ENCODE measurements around the gene WDSUB1. TPM values are rescaled to one million over a fixed set of nuclear protein-coding genes. Genes with fewer than 3 reads are reported as not detected.

WDSUB1 gene
- 1 to 10 TPM; 2.6 to 5.9 TPM for total RNA-seq

- DNase-seq: peak; percentile 68 to 86 (median 81)
- H3K4me3 ChIP-seq: peak within 1 kb of the TSS; percentile 21 to 71
- peak within 1 kb of the TSS; percentile 80 to 98 (median 92) for H3K27ac ChIP-seq
- ATAC-seq: peak; percentile 40
- no peak for TF ChIP-seq CTCF (IDR thresholded peaks at IDR 0.05)
- peak in 2 of 3 donors; percentile 28 to 41 for TF ChIP-seq POLR2A (IDR thresholded peaks at IDR 0.05)
- peaks cover 31% of the 10 kb centered on the region for H3K4me1 ChIP-seq
- intact Hi-C loops (cut with DNase I): no loop called here
- 0 to 1% methylated on average over 8 to 64 of the region's 64 CpGs for WGBS, 2 donors
- no peaks in the 10 kb centered on the region for H3K9me3 ChIP-seq
- H3K36me3 ChIP-seq (replicated peaks in 1 of 2; ENCODE audit: insufficient read depth in 1 of 2, low read depth in 2 of 2): no peaks in the 10 kb centered on the region
- no peaks in the 10 kb centered on the region for H3K27me3 ChIP-seq
Measured at GRCh38 chr2:159285929-159286708, at the start of gene WDSUB1. TSS of gene WDSUB1 (minus strand) at chr2:159286703. CDS start at chr2:159283069, 3,634 bp downstream.

- WGBS, 2 donors: 92 to 95% methylated on average over 5 of the region's 5 CpGs
- TF ChIP-seq CTCF (IDR thresholded peaks at IDR 0.05) (no peak), POLR2A (IDR thresholded peaks at IDR 0.05) (no peak)
- Histone ChIP-seq H3K36me3 (replicated peaks in 1 of 2; ENCODE audit: insufficient read depth in 1 of 2, low read depth in 2 of 2) (peaks cover 6 to 15% of the 10 kb centered on the region in 2 donors), H3K4me1 (no peaks in the 10 kb centered on the region), H3K9me3 (no peaks in the 10 kb centered on the region), H3K27me3 (no peaks in the 10 kb centered on the region), H3K27ac (no peak overlapping the region), H3K4me3 (no peak overlapping the region)
- intact Hi-C loops (cut with DNase I): no loop called here
- no peak for DNase-seq
- no peak for ATAC-seq
Measured at GRCh38 chr2:159326569-159327255, 40.2 kb upstream of the WDSUB1 start.

GRCh38 chr2:159322419-159322818, 35.9 kb upstream of the WDSUB1 start:
- Histone ChIP-seq H3K36me3 (replicated peaks in 1 of 2; ENCODE audit: insufficient read depth in 1 of 2, low read depth in 2 of 2) (peaks cover 3 to 6% of the 10 kb centered on the region in 2 donors), H3K27ac (no peak overlapping the region)
- no peak for TF ChIP-seq CTCF (IDR thresholded peaks at IDR 0.05)
- no peak for TF ChIP-seq POLR2A (IDR thresholded peaks at IDR 0.05)

GRCh38 chr2:159317392-159318088, 31.0 kb upstream of the WDSUB1 start:
- no peak for TF ChIP-seq CTCF (IDR thresholded peaks at IDR 0.05)
- TF ChIP-seq POLR2A (IDR thresholded peaks at IDR 0.05): no peak

More at GRCh38 chr2:159322419-159322818, 35.9 kb upstream of the WDSUB1 start:
- H3K4me3 ChIP-seq: no peak overlapping the region
- ATAC-seq: no peak
- intact Hi-C loops (cut with DNase I): no loop called here
- H3K27me3 ChIP-seq: no peaks in the 10 kb centered on the region
- no peaks in the 10 kb centered on the region for H3K4me1 ChIP-seq
- H3K9me3 ChIP-seq: no peaks in the 10 kb centered on the region
- no peak for DNase-seq

More at GRCh38 chr2:159317392-159318088, 31.0 kb upstream of the WDSUB1 start:
- Histone ChIP-seq H3K9me3 (no peaks in the 10 kb centered on the region), H3K27me3 (no peaks in the 10 kb centered on the region), H3K4me1 (no peaks in the 10 kb centered on the region), H3K27ac (no peak overlapping the region), H3K4me3 (no peak overlapping the region), H3K36me3 (replicated peaks in 1 of 2; ENCODE audit: insufficient read depth in 1 of 2, low read depth in 2 of 2) (peaks cover 0 to 6% of the 10 kb centered on the region in 2 donors)
- 84 to 89% methylated on average over 3 of the region's 3 CpGs for WGBS, 2 donors
- DNase-seq: no peak
- intact Hi-C loops (cut with DNase I): no loop called here
- no peak for ATAC-seq
